GM21526 (cell line): ENCODE measurements around the gene ZNF3.

Experiments used
- ATAC-seq: cut with Tn5 transposase; IDR thresholded peaks from one replicate; pipeline ENCODE4 v1.9.1; 2021; ENCODE audit warnings: moderate library complexity; ENCODE audit not compliant: unreplicated experiment, low FRiP score

ZNF3 gene

GRCh38 chr7:100089458-100090196 is 8.1 kb upstream of the ZNF3 start:
- ATAC-seq, result no peak

- ATAC-seq, result no peak
Observed at GRCh38 chr7:100088621-100089457, 7.3 kb upstream of the ZNF3 start, which contains the start of gene COPS6. Gene COPS6 (plus strand): TSS chr7:100088969. CDS start chr7:100088991, 22 bp downstream.

GRCh38 chr7:100088095-100088620 is 6.6 kb upstream of the ZNF3 start:
- ATAC-seq, result no peak

- no peak for ATAC-seq
Observed at GRCh38 chr7:100087055-100087750, 5.7 kb upstream of the ZNF3 start.

GRCh38 chr7:100085515-100085914 is 4.0 kb upstream of the ZNF3 start:
- ATAC-seq, result no peak

- ATAC-seq, result no peak
Observed at GRCh38 chr7:100082978-100083377, 1.5 kb upstream of the ZNF3 start.

- ATAC-seq, result peak; percentile 8
Observed at GRCh38 chr7:100080907-100081534, 502 bp downstream of the ZNF3 start.

GRCh38 chr7:100079024-100079560 is 2.4 kb downstream of the ZNF3 start:
- ATAC-seq, result no peak

GRCh38 chr7:100077205-100077604 is 4.3 kb downstream of the ZNF3 start:
- no peak for ATAC-seq

GRCh38 chr7:100075418-100075817 is 6.1 kb downstream of the ZNF3 start:
- ATAC-seq, result no peak

GRCh38 chr7:100074841-100075240 is 6.7 kb downstream of the ZNF3 start:
- no peak for ATAC-seq

- no peak for ATAC-seq
Observed at GRCh38 chr7:100072462-100072861, 9.1 kb downstream of the ZNF3 start.

GRCh38 chr7:100071018-100071723 is 10.4 kb downstream of the ZNF3 start:
- no peak for ATAC-seq

- ATAC-seq, result no peak
Observed at GRCh38 chr7:100069991-100070390, 11.5 kb downstream of the ZNF3 start.

- no peak for ATAC-seq
Observed at GRCh38 chr7:100066953-100067352, 14.6 kb downstream of the ZNF3 start.

- no peak for ATAC-seq
Observed at GRCh38 chr7:100065452-100066186, 15.9 kb downstream of the ZNF3 start.

- ATAC-seq, result no peak
Observed at GRCh38 chr7:100064162-100064561, 17.4 kb downstream of the ZNF3 start.

GRCh38 chr7:100063376-100063775 is 18.1 kb downstream of the ZNF3 start:
- ATAC-seq, result no peak
